CD14-positive monocyte (primary cell): ENCODE results near the gene HYI. TPM values are rescaled to one million over a fixed set of nuclear protein-coding genes. Genes with fewer than 3 reads are reported as not detected.
A peak's percentile ranks its signal among the peaks of the same experiment; 100 is the strongest.

ENCODE experiments used
- DNase-seq, 3 donors: peaks; one replicate each; pipeline ENCODE4 v3.0.0-alpha.2; 2011 to 2022
- H2AFZ ChIP-seq: 2 replicates; pipeline ENCODE4 v1.6.0; 2012; ENCODE audit warnings: mild to moderate bottlenecking, low read depth, low read length, inconsistent platforms; ENCODE audit not compliant: insufficient read depth, poor library complexity, severe bottlenecking
- H3K27ac ChIP-seq, 2 donors: 1 replicate in 1 of 2; 2 replicates in 1 of 2; pipeline ENCODE4 v1.5.1; 2012 to 2013; ENCODE audit warnings: low read length in 2 of 2, control low read depth in 1 of 2, inconsistent platforms in 1 of 2, low read depth in 1 of 2, mild to moderate bottlenecking in 1 of 2
- H3K27me3 ChIP-seq, 2 donors: one replicate each; pipeline versions ENCODE4 v1.6.0 to v1.6.1; 2011 to 2013; ENCODE audit warnings: low read length in 2 of 2; ENCODE audit not compliant: control insufficient read depth in 2 of 2, insufficient read depth in 2 of 2
- H3K36me3 ChIP-seq, 2 donors: replicated peaks in 1 of 2; 1 replicate in 1 of 2; 2 replicates in 1 of 2; pipeline versions ENCODE4 v1.5.1 to v1.6.1; 2012 to 2013; ENCODE audit warnings: low read length in 2 of 2, control low read depth in 1 of 2, inconsistent platforms in 1 of 2, mild to moderate bottlenecking in 1 of 2; ENCODE audit not compliant: insufficient read depth in 2 of 2, control insufficient read depth in 1 of 2
- H3K4me1 ChIP-seq, 2 donors: 1 replicate in 1 of 2; 2 replicates in 1 of 2; pipeline versions ENCODE4 v1.5.1 to v1.6.1; 2012 to 2013; ENCODE audit warnings: low read length in 2 of 2, control low read depth in 1 of 2, inconsistent platforms in 1 of 2, mild to moderate bottlenecking in 1 of 2, moderate library complexity in 1 of 2; ENCODE audit not compliant: insufficient read depth in 2 of 2, control insufficient read depth in 1 of 2
- H3K4me2 ChIP-seq: replicated peaks from 2 replicates; pipeline ENCODE3; 2012; ENCODE audit warnings: low read length, moderate library complexity, mild to moderate bottlenecking; ENCODE audit not compliant: poor library complexity, severe bottlenecking; ENCODE audit errors: extremely low read depth
- H3K4me3 ChIP-seq, 3 experiments: fragments of 200-600 bp in 1 of 3; sonication (generic) in 1 of 3; replicated peaks in 1 of 3; 1 replicate in 2 of 3; 2 replicates in 1 of 3; pipeline ENCODE4 v1.5.1; 2011 to 2013; ENCODE audit warnings: low read length in 3 of 3, mild to moderate bottlenecking in 3 of 3, control low read depth in 2 of 3, low read depth in 2 of 3, inconsistent platforms in 1 of 3, moderate library complexity in 1 of 3
- H3K79me2 ChIP-seq: 2 replicates; pipeline ENCODE4 v1.6.0; 2012; ENCODE audit warnings: mild to moderate bottlenecking, control low read depth, inconsistent platforms, low read length, moderate library complexity; ENCODE audit not compliant: insufficient read depth
- H3K9ac ChIP-seq: 2 replicates; pipeline ENCODE4 v1.6.0; 2017; ENCODE audit warnings: low read length, mild to moderate bottlenecking; ENCODE audit not compliant: insufficient read depth, poor library complexity, severe bottlenecking
- H3K9me3 ChIP-seq, 2 donors: replicated peaks in 1 of 2; 1 replicate in 1 of 2; 2 replicates in 1 of 2; pipeline versions ENCODE4 v1.5.1 to v1.6.1; 2012 to 2013; ENCODE audit warnings: low read length in 2 of 2, control low read depth in 1 of 2; ENCODE audit not compliant: control insufficient read depth in 1 of 2, insufficient read depth in 1 of 2
- H4K20me1 ChIP-seq: 2 replicates; pipeline ENCODE4 v1.6.0; 2012; ENCODE audit warnings: mild to moderate bottlenecking, low read length, control low read depth, moderate library complexity; ENCODE audit not compliant: insufficient read depth
- H3K27ac Mint-ChIP-seq, 7 donors: one replicate each; pipeline ENCODE4 v1.8.0; 2020; ENCODE audit warnings: mild to moderate bottlenecking in 7 of 7, mixed read lengths in 7 of 7, moderate library complexity in 6 of 7, inconsistent platforms in 2 of 7
- H3K27me3 Mint-ChIP-seq, 3 donors: one replicate each; pipeline ENCODE4 v1.8.0; 2021 to 2022; ENCODE audit warnings: low read depth in 3 of 3, mild to moderate bottlenecking in 3 of 3, mixed read lengths in 3 of 3, moderate library complexity in 3 of 3, inconsistent platforms in 1 of 3
- H3K36me3 Mint-ChIP-seq, 2 donors: one replicate each; pipeline ENCODE4 v1.8.0; 2020; ENCODE audit warnings: mixed read lengths in 2 of 2, inconsistent platforms in 1 of 2, mild to moderate bottlenecking in 1 of 2
- H3K4me1 Mint-ChIP-seq: one replicate; pipeline ENCODE4 v1.8.0; 2020; ENCODE audit warnings: mild to moderate bottlenecking, mixed read lengths
- H3K4me3 Mint-ChIP-seq, 2 donors: one replicate each; pipeline ENCODE4 v1.8.0; 2020; ENCODE audit warnings: mild to moderate bottlenecking in 2 of 2, mixed read lengths in 2 of 2, moderate library complexity in 1 of 2
- H3K9me3 Mint-ChIP-seq, 7 donors: one replicate each; pipeline ENCODE4 v1.8.0; 2020 to 2022; ENCODE audit warnings: mixed read lengths in 7 of 7, mild to moderate bottlenecking in 6 of 7, moderate library complexity in 6 of 7, inconsistent platforms in 2 of 7
- CTCF ChIP-seq: fragments of 200-600 bp; IDR thresholded peaks from one replicate; pipeline ENCODE4 v1.8.0; 2022; ENCODE audit warnings: antibody characterized with exemption, mild to moderate bottlenecking
- WGBS: methylation state at CpG from one replicate; pipeline ENCODE4 v1.1.5; 2013; ENCODE audit warnings: missing lambda C conversion rate; ENCODE audit not compliant: insufficient coverage; 5-methylcytosine and 5-hydroxymethylcytosine counted together
- intact Hi-C, 2 donors: fragments of 100-400 bp; cut with micrococcal nuclease; formaldehyde crosslinking; loops; one replicate each; pipeline versions ENCODE4 v1.15.0 to v1.15.1; 2023
- polyA plus RNA-seq, 3 donors: library from polyadenylated mRNA; depleted of rRNA in 1 of 3; unstranded in 2 of 3; stranded (reverse) in 1 of 3; fragments of 300-500 nt in 2 of 3; fragments of >200 nt in 1 of 3; fragmentation: Illumina TruSeq in 2 of 3; gene quantifications; 1 replicate in 2 of 3; 2 replicates in 1 of 3; pipeline ENCODE4 v1.2.3, GENCODE V29; 2012 to 2021

HYI gene
- polyA plus RNA-seq, 3 donors, result 0.74 to 7.2 (median 1.6) TPM

GRCh38 chr1:43447891-43448708, 5.6 kb downstream of the HYI start:
- peak overlapping the region in 1 of 7 donors; percentile 19 for H3K27ac Mint-ChIP-seq
- 94% methylated on average over 25 of the region's 25 CpGs for WGBS

More at GRCh38 chr1:43447891-43448708, 5.6 kb downstream of the HYI start:
- H3K27me3 ChIP-seq, result no peaks in the 10 kb centered on the region
- H3K9me3 ChIP-seq, result no peaks in the 10 kb centered on the region
- peaks cover 2 to 4% of the 10 kb centered on the region in 2 donors for H3K4me1 ChIP-seq
- Mint-ChIP-seq H3K4me3 (no peak overlapping the region), H3K36me3 (peaks cover 91 to 96% of the 10 kb centered on the region in 2 donors), H3K4me1 (peaks cover 8% of the 10 kb centered on the region), H3K27me3 (peaks cover 3 to 5% (median 3%) of the 10 kb centered on the region in 3 donors), H3K9me3 (peaks cover 0 to 1% (median 0%) of the 10 kb centered on the region in 7 donors)
- H4K20me1 ChIP-seq, result peaks cover 6% of the 10 kb centered on the region
- DNase-seq, result no peak
- no peak overlapping the region for H3K27ac ChIP-seq
- intact Hi-C loops, result no loop called here
- H3K36me3 ChIP-seq, result peaks cover 83 to 92% of the 10 kb centered on the region in 2 donors
- H3K79me2 ChIP-seq, result no peaks in the 10 kb centered on the region
- H3K4me3 ChIP-seq, result no peak overlapping the region
- no peak overlapping the region for H3K9ac ChIP-seq
- no peak overlapping the region for H2AFZ ChIP-seq
- H3K4me2 ChIP-seq, result no peak overlapping the region
- no peak for TF ChIP-seq CTCF
